ENCODE measurements around the gene CLCN1.
A peak's percentile ranks its signal among the peaks of the same experiment; 100 is the strongest.
"Not testable (repeated sequence)": the region's sequence is repeated elsewhere in the genome, so short reads cannot be mapped to it uniquely, and the experiment has no call there.

The CLCN1 gene

DNA sequence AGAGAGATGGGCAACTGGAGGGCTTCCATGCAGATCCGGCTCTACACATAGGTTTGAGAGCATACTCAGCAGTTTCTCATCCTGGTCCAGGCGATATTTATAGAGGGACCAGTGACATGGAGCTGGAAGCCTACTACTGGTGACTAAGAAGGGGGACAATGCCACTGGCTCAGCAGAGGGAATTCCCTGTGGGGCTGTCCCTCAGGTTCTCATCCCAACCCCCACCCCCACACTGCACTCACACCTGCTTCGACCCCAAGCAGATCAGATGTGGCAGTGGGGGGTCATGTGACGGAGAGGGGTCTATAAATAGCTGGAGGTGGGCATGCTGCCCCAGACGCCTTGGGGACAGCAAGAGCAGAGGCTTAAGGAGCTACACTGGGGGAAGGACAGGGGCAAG is at the start of gene CLCN1:
Gene CLCN1 (plus strand): TSS at position 336 of the 400 bp plus-strand sequence. CDS start 102 bp downstream, outside the sequence.
- DNase-seq (ENCODE audit: low spot score): no peak

DNA sequence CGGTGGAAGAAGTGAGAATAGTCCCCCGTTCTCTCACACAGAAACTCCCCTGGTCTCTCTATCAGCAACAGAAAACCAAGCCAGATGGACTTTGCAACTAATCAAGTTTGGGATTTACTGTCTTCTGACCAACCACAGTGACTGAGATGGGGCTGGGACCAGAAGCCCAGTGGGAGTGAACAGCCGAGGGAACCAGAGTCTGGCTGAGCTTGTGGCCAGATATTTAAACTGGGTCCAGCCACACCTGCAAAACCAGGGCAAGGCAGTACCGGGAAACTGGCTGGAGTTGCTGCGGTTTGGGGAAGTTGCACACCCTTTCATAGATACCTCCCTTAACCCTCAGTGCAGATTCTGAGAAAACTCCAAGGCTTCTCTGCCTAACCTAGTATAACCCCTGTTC is 46.7 kb upstream of the CLCN1 start:
- no peak for DNase-seq (ENCODE audit: low spot score)

DNA sequence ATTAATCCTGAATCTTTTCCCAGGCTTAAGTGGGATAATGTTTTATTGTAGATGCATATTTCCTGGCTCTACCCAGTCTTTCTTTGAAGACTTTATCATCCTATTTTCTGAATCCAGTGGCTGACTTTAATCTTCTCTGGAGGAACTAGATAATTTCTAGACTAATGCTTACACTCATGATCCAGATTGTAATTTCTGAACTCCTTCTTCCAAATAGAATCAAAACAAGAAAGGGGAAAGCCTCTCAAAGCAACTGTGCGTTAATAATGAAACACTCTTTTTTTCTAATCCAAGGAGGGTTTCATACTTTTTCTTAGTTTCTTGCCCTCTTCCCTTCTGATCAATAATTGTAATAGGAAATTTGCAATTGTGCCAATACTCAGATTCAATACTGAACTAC is 44.7 kb upstream of the CLCN1 start:
- no peak for DNase-seq (ENCODE audit: low spot score)

DNA sequence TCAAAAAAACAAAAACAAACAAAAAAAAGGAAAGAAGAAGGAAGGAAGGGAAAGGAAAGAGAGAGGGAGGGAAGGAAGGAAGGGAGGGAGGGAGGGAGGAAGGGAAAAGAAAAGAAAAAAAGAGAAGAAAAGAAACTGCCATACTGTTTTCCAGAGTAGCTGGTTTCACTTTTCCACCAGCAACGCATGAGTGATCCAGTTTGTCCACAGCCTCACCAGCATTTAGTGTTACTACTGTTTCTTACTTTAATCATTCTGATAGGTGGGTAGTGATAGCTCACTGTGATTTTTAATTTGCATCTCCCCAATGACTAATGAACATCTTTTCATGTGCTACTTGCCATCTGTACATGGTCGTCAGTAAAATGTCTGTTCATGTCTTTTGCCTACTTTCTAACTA is 43.0 kb upstream of the CLCN1 start:
- DNase-seq (ENCODE audit: low spot score): no peak

DNA sequence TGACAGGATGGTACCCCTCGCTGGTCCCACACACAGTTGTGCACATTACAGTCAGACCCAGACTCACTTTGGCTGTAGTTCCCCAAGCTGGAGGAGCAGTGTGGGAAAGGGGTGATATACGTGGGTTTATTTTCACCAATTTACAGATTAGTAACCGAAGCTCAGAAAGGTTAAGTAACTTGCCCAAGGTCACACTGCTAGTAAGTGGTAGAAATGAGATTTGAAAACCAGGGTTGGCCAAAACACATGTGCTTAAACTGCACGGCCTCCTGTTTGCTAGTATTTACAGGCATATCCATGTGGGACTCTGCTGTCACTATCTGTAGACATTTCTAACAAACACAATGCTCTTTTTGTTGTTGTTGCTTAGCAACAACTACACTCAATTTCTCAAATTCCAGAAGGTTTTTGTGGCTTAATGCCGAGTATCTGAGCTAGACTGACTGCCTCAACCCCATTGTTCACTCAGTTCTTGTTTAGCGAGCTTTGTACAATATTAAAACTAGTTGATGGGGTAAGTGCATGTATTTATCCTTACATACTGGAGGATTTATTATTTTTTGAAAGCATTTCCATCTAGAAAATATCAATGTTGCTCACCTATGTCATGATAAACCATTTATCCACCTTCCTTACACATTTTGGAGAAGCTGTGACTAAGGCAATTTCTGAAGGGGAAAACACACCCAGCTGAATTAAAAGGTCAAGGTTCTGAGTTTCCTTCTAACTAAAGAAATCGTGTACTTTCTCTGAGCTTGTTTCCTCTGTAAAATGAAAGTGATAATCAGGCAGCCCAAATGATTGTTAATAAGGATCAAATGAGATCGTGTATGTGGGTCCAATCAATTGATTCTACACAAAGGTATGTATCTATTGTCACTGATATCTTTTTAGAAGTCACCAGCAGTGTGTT is 36.5 kb upstream of the CLCN1 start:
- DNase-seq (ENCODE audit: low spot score): no peak

DNA sequence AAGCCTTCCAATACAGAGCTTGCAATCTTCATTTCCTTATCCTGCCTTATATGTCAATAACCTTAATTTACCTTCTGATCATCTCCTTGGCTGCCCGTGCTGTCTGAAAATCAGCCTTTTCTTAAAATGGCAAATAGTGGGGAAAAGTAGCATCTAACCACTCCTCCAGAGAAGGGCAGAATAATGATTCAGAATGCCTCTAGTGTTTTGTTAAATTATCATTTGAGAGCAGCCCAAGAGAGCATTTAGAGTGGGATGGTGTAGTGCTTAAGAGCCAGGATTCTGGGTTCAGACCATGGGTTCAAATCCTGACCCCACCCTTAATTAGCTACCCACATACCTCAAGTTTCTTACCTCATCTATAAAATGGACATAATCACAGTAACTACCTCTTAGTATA is 35.8 kb upstream of the CLCN1 start:
- DNase-seq (ENCODE audit: low spot score): no peak

DNA sequence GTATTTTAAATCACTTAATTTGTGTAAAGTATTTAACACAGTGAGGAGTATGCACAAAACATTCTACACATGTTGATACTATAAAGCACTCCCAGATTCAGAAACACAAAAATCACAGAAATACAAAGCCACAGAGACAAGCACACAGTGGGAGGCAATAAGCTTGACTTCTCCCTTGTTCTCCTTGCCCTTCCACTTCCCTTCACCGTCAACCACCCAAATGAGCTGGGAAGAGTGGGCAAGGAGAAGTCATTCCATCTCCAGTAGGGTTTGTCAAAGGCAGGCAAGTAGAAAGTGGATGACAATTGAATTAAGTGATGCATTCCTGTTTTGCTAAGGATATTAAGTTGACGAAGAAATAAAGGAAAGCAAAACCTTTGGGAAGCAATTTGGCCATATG is 35.3 kb upstream of the CLCN1 start:
- no peak for DNase-seq (ENCODE audit: low spot score)

DNA sequence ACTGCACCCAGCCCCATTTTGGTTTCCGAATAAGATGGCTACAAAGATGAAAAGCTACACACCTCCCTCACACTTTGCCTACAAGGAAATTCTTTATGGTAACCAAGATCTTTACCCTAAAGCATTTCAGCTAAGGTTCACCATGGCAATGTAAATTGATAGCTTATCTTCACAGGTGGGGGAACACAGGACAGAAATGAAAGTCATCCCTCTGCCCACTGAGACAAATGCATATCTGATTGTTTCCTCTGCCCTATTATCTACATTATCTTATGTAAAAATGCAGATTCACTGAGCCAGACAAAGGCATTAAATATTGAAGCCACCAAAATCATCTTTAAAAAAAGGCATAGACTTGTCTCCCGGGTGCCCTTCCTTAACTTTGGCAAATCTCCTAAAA is 34.4 kb upstream of the CLCN1 start:
- DNase-seq (ENCODE audit: low spot score): no peak

DNA sequence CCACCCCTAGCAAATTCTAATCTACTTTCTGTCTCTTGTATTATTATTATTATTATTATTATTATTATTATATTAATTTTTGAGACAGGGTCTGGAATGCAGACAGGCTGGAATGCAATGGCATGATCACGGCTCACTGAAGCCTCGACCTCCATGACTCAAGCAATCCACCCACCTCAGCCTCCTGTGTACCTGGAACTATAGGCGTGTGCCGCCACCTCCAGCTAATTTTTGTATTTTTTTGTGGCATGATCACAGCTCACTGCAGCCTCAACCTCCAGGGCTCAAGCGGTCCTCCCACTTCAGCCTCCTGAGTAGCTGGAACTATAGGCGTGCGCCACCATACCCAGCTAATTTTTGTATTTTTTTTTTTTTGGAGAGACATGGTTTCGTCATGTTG is 33.8 kb upstream of the CLCN1 start:
- DNase-seq (ENCODE audit: low spot score): no peak

DNA sequence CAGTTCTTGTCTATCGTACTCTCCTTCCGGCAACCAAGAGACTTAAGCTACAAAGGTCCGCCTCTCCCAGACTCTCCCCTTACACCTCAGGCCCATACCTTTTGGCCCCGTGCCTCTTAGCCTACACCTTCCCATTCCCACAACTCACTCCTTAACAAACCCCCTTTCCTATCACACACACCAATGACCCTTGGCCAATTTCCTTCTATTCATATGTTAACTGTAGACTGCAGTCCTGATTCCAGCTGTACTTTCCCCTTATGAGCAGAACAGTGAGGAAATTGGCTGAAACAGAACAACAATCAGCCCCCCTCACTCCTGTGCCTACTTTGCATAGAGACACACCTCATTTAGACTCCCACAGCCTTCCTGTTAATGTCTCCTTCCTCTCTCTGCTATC is 32.5 kb upstream of the CLCN1 start:
- no peak for DNase-seq (ENCODE audit: low spot score)

DNA sequence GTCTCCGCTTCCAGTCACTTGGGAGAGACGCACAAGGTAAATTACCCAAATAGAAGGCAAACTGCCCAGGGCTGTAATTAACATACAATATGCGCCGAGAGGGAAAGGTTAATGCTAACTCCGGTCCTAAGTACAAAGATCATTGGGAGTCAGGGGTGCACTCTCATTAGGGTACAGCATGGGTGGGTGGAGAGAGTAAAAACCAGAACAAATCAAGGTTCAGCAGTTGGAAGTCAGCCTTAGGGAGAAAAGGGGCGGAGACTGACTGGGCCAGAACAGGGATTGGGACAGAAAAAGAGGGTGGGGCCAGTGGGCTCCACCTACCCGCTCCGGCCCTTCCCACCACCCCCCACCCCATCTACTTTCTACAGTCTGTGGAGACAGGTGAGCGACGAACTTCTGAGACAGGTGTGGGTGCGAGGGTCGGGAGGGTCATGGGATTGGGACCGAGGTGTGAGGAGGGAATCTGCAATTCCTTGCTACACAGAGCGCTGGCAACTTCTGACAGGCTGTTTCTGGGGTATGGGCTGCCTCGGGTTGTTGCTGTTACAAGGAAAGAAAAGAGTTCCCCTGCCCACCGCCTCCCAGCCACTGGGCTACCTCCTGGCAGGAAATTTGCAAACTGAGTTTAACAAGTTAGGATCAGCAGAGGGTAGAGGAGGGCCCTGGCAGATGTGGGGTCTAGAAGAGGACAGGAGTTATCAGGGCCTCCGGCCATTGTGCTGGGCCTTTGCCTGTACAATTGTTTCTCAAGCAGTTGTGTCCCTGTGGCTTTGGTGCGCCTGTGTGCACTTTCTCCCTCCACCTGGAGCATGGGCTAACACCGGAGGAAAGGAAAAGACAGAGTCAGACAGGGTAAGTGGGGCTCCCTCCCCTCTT is 31.1 kb upstream of the CLCN1 start, which contains the start of gene TMEM139:
Gene TMEM139 (plus strand): TSS at position 368 of the 879 bp plus-strand sequence. CDS start 1,000 bp downstream, outside the sequence.
- no peak for DNase-seq (ENCODE audit: low spot score)

DNA sequence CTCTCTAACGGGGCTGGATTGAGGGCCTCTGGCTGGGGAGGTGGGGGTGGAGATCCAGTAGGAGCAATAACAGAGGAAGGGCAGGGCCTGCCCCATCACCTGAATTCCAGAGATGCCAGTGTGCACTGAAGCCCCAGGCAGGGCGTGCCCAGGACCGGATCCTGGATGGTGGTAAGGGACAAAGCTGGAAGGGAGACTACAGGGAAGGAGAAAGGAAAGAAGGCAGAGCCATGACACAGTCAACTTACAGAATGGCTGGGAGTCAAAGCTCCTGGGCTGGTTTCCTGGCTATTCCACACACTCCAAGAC is 30.5 kb upstream of the CLCN1 start:
- DNase-seq (ENCODE audit: low spot score): no peak

DNA sequence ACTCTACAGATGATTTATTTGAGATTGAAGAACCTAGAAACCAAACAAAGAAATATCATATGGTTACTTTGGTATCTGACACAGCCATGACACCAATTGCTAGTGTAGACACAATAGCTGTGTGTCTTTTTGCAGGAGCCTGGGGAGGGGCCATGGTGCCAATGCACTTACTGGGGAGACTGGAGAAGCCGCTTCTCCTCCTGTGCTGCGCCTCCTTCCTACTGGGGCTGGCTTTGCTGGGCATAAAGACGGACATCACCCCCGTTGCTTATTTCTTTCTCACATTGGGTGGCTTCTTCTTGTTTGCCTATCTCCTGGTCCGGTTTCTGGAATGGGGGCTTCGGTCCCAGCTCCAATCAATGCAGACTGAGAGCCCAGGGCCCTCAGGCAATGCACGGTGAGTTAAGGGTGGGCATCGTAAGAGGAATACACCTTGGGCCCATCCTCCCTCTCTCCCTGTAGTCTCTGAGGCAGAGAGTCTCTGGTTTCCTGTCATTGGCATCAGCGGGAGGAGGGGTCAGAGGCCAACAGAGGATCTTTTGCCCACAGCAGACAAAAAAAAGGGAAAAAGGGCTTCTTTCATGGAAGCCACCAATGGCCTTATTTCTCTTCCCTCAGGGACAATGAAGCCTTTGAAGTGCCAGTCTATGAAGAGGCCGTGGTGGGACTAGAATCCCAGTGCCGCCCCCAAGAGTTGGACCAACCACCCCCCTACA is 29.9 kb upstream of the CLCN1 start:
- DNase-seq (ENCODE audit: low spot score): no peak

DNA sequence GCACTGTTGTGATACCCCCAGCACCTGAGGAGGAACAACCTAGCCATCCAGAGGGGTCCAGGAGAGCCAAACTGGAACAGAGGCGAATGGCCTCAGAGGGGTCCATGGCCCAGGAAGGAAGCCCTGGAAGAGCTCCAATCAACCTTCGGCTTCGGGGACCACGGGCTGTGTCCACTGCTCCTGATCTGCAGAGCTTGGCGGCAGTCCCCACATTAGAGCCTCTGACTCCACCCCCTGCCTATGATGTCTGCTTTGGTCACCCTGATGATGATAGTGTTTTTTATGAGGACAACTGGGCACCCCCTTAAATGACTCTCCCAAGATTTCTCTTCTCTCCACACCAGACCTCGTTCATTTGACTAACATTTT is 29.4 kb upstream of the CLCN1 start:
- DNase-seq (ENCODE audit: low spot score): no peak

DNA sequence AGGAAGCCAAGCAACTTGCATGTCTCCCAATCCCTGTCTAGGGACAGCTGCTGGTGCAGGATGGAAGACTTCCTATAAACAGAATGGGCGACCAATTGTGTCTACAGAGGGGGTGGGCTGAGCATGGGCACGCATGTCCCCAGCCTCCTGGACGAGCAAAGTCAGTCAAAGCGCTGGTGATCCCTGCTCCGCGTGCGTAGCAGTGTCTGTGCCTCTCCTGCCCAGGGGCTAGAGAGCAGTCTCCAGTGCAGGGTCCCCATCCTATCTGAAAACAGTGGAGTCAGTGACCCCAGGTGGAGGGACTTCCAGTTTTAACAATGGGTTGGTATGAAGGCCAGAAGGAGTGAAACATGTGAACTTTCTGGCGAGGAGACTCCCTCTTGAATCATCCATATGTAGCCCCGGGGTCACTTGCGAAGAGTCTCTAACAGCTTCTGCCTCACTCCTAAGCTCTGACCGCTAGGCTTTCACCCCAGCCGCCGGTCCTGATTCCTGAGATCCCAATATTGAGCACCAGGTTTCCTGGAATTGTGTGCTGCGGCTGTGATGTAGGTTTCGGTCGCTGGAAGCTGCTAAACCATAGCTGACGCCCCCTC is 28.5 kb upstream of the CLCN1 start:
- no peak for DNase-seq (ENCODE audit: low spot score)

DNA sequence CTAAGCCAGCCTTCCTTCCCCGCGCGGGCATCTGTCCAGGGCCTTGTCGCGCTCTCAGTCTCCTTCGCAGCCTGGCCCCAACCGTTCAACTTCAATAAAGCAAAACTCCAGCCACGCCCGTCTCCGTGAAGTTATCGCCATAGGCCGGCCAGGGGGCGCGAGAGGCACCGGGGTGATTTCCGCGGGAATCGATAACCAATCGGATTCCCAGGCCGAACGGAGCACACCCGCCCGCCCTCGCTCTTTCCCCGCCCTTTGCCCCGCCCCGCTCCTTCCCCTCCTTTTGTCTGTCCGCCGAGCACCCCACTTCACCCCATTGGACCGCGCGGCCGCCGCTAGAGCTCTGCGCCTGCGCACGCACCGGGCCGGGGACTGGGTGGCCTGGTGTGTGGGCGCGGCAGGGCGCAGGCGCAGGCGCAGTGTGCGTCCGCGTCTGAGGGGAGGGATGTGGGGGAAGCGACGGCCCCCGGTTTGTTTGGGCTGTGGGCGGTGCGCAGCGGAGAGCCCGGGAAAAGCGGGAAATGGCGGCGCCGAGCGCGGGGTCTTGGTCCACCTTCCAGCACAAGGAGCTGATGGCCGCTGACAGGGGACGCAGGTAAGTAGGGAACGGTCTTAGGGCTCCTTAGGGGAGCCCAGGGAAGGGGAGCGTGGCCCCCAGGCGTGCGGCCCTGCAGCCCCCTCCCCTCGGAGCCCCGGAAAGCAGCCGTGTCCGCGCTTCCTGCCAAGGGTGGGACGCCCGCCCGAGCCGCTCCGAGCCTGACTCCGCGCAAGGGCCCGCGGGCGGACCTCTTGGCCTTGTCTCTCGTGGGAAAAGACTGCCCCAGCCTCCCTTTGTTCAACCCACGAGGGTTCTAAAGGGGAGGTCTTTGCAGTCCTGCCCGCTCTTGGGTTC is 27.7 kb upstream of the CLCN1 start, which contains the start of gene CASP2:
Gene CASP2 (plus strand): TSS at position 417 of the 892 bp plus-strand sequence. CDS start 105 bp downstream, at position 522.
- DNase-seq (ENCODE audit: low spot score): peak; percentile 100

DNA sequence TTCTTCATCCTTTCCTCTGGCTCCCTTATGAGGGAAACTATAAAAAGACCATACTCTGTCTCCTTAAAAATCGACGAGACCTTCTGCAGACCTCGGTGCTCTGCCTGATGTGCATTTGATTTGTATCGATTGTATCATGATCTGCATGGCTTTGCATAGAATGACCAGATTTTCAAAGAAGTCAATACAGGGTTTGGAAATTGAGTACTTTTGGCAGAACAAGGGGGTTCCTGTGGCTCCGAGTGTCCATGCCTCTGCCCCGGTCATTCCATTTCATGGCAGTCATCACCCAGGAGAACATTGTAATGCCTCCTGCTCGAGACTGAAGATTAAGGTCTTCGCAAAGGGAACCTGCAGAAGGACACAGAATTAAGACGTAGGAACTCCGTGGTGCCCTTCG is 27.1 kb upstream of the CLCN1 start:
- no peak for DNase-seq (ENCODE audit: low spot score)

DNA sequence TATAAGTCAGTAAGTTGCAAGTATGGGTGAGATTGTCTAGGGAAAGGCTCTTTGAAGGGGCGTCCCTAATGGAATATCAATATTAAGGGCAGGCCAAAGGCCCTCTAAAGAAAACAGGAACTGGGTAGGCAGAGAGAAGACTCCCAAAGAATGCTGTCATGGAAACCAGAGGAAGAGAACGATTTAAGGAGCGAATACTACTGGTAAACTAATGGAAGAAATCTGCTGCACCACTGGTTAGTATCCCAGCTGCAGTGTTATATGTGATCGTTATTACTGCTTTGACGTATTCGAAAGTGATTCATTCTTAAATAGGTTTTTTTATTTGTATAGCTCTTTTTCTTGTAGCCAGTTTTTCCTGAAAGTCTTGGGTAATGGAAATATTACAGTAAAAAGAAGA is 26.5 kb upstream of the CLCN1 start:
- peak; percentile 34 for DNase-seq (ENCODE audit: low spot score)

DNA sequence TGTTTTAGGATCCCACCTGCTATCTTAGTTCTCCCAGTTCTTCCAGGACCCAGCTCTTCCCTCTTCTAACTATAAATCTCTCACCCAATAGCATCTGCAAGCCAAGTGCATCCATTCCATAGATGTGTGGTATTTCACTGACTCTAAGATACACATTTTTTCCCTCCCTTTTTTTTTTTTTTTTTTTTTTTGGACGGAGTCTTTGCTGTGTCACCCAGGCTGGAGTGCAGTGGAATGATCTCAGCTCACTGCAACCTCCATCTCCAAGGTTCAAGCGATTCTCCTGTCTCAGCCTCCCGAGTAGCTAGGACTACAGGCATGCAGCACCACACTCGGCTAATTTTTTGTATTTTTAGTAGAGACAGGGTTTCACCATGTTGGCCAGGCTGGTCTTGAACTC is 26.0 kb upstream of the CLCN1 start:
- DNase-seq (ENCODE audit: low spot score): not testable (repeated sequence)

DNA sequence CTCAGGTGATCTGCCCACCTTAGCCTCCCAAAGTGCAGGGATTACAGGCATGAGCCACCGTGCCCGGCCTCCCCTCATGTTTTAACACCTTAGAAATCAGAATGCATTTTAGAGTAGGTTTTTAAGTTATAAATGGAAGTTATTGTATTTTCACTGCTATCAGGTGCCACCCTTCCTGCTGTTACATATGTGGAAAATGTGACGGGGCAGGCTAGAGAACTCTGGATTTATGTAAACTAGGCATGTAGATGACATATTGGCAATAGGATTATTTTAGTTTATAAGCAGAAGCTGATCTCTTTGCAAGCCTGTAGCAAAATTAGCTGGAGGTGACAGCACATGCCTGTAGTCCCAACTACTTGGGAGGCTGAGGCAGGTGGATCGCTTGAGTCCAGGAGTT is 25.6 kb upstream of the CLCN1 start:
- no peak for DNase-seq (ENCODE audit: low spot score)

DNA sequence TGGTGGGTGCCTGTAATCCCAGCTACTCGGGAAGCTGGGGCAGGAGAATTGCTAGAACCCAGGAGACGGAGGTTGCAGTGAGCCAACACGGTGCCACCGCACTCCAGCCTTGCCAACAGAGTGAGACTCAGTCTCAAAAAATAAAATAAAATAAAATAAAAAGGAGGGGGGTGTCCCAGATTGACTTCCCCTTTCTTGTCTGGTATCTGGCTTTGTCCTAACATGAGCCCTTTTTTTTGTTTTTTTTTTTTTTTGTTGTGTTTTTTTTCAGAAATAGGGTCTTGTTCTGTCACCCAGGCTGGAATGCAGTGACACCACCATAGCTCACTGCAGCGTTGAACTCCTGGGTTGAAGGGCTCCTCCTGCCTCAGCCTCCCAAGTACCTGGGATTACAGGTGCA is 23.0 kb upstream of the CLCN1 start:
- DNase-seq (ENCODE audit: low spot score): no peak

Measured in NAMALWA (cell line).